ENCODE data around the gene ENO2. TPM values are rescaled to one million over a fixed set of nuclear protein-coding genes. Genes with fewer than 3 reads are reported as not detected.

ENO2 gene
- total RNA-seq, 4 donors from 2014 or later = 5.0 to 8.0 (median 5.5) TPM

- WGBS, 2 donors = 33 to 38% methylated on average over 8 of the region's 8 CpGs
- Histone ChIP-seq H3K36me3 (peaks cover 13 to 44% (median 18%) of the 10 kb centered on the region in 3 donors), H3K27ac (peak overlapping the region; percentile 22 to 96 (median 94)), H3K4me3 (no peak overlapping the region), H3K27me3 (no peaks in the 10 kb centered on the region), H3K9me3 (no peaks in the 10 kb centered on the region), H3K4me1 (peaks cover 41 to 97% (median 57%) of the 10 kb centered on the region in 3 donors)
- TF ChIP-seq CTCF (IDR thresholded peaks at IDR 0.05) = no peak
- no peak for DNase-seq
- intact Hi-C loops (cut with DNase I) = no loop called here
Measured at GRCh38 chr12:6934110-6934509, 19.7 kb downstream of the ENO2 start.

- DNase-seq = no peak
- peak overlapping the region in 3 of 4 donors; percentile 93 to 96 (median 95) for H3K27ac ChIP-seq
- peaks cover 27 to 87% (median 42%) of the 10 kb centered on the region in 3 donors for H3K4me1 ChIP-seq
- TF ChIP-seq POLR2A (IDR thresholded peaks at IDR 0.05) (no peak), CTCF (IDR thresholded peaks at IDR 0.05) (no peak)
- no peaks in the 10 kb centered on the region for H3K9me3 ChIP-seq
- intact Hi-C loops (cut with DNase I) = no loop called here
- H3K27me3 ChIP-seq = no peaks in the 10 kb centered on the region
- H3K4me3 ChIP-seq = no peak overlapping the region
- H3K36me3 ChIP-seq = peaks cover 13 to 58% (median 18%) of the 10 kb centered on the region in 3 donors
- WGBS, 2 donors = 52 to 61% methylated on average over 11 to 14 of the region's 14 CpGs
Measured at GRCh38 chr12:6935371-6936193, 21.2 kb downstream of the ENO2 start.

- no peaks in the 10 kb centered on the region for H3K9me3 ChIP-seq
- intact Hi-C loops (cut with DNase I) = no loop called here
- H3K27ac ChIP-seq = peak overlapping the region in 3 of 4 donors; percentile 93 to 96 (median 95)
- WGBS, 2 donors = 84 to 89% methylated on average over 2 to 3 of the region's 3 CpGs
- TF ChIP-seq CTCF (IDR thresholded peaks at IDR 0.05) = no peak
- no peak for TF ChIP-seq POLR2A (IDR thresholded peaks at IDR 0.05)
- no peaks in the 10 kb centered on the region for H3K27me3 ChIP-seq
- peaks cover 13 to 65% (median 24%) of the 10 kb centered on the region in 3 donors for H3K36me3 ChIP-seq
- H3K4me1 ChIP-seq = peaks cover 23 to 87% (median 36%) of the 10 kb centered on the region in 3 donors
- no peak for DNase-seq
- H3K4me3 ChIP-seq = no peak overlapping the region
Measured at GRCh38 chr12:6936194-6936635, 21.8 kb downstream of the ENO2 start.

- DNase-seq = no peak
Measured at GRCh38 chr12:6936636-6937480, 22.5 kb downstream of the ENO2 start.

More at GRCh38 chr12:6936636-6937480, 22.5 kb downstream of the ENO2 start:
- 34 to 66% methylated on average over 7 to 15 of the region's 36 CpGs for WGBS, 2 donors
- Histone ChIP-seq H3K4me1 (peaks cover 23 to 87% (median 35%) of the 10 kb centered on the region in 3 donors), H3K4me3 (peak overlapping the region; percentile 47 to 79 (median 69)), H3K27me3 (no peaks in the 10 kb centered on the region), H3K27ac (peak overlapping the region; percentile 88 to 96 (median 94)), H3K9me3 (no peaks in the 10 kb centered on the region), H3K36me3 (peaks cover 19 to 71% (median 29%) of the 10 kb centered on the region in 3 donors)
- TF ChIP-seq POLR2A (IDR thresholded peaks at IDR 0.05) (no peak), CTCF (IDR thresholded peaks at IDR 0.05) (no peak)
- intact Hi-C loops (cut with DNase I) = no loop called here

Measured in esophagus squamous epithelium (tissue), 5 donors.